Vagina (tissue), 2 donors: ENCODE data around the gene PAPLN.

ENCODE experiments used
- POLR2A ChIP-seq, 2 donors: fragments of 450-650 bp; IDR thresholded peaks; one replicate each; pipeline ENCODE4 v1.6.1; 2017; ENCODE audit warnings: antibody characterized with exemption in 2 of 2, mild to moderate bottlenecking in 2 of 2, moderate library complexity in 2 of 2
- POLR2AphosphoS5 ChIP-seq, 2 donors: sonication (generic); formaldehyde crosslinking; IDR thresholded peaks; one replicate each; pipeline ENCODE4 v1.9.0; 2017; ENCODE audit warnings: antibody characterized with exemption in 2 of 2, mild to moderate bottlenecking in 2 of 2, low read depth in 1 of 2; ENCODE audit not compliant: insufficient read depth in 1 of 2
- TF ChIP-seq, protein P1 (sequence below), 3 experiments: fragments of 450-650 bp in 2 of 3; fragments of 200-600 bp in 1 of 3; sonication (generic) in 1 of 3; IDR thresholded peaks; one replicate each; pipeline ENCODE4 v1.5.1; 2017 to 2019; ENCODE audit warnings: antibody characterized with exemption in 3 of 3, mild to moderate bottlenecking in 2 of 3, moderate library complexity in 2 of 3

DNA sequence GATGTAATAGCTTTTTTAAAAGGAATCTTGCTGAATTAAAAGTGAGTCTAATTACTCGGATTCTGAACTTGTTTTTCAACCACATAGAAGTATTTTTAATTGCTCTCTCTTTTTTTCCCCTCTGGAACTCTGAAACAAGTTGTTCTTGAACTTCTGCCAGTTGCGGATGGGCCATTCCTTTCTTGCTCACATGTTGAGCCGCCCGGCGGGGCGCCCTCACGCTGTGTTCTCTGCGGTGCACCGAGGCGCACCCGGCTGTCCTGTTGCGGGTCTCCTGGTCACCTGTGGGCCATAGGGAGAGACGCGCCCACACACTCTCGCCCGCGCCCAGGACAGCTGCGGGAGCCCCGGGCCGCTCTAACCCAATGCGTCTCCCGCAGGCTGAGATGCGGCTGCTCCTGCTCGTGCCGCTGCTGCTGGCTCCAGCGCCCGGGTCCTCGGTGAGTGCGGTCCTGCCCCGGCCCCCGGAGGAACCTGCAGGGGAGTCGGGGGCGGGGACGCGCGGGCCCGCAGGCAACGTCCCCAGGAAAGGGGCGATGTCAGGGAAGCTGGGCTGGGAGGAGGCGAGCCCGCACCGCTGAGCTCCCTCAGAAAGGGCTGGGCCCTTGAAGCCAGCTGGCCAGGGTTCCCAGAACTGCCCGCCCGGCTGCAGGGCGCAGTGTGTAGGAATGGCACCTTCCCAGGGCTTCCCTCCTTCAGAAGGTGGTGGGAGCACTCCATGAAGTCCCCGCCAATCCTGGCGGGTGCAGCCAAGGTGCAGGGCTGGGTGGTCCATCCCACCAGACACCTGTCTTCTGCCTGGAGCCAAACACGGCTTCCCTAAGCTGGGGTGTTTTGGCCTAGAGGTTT is 2.3 kb downstream of the PAPLN start:
- TF ChIP-seq, protein P1, sequence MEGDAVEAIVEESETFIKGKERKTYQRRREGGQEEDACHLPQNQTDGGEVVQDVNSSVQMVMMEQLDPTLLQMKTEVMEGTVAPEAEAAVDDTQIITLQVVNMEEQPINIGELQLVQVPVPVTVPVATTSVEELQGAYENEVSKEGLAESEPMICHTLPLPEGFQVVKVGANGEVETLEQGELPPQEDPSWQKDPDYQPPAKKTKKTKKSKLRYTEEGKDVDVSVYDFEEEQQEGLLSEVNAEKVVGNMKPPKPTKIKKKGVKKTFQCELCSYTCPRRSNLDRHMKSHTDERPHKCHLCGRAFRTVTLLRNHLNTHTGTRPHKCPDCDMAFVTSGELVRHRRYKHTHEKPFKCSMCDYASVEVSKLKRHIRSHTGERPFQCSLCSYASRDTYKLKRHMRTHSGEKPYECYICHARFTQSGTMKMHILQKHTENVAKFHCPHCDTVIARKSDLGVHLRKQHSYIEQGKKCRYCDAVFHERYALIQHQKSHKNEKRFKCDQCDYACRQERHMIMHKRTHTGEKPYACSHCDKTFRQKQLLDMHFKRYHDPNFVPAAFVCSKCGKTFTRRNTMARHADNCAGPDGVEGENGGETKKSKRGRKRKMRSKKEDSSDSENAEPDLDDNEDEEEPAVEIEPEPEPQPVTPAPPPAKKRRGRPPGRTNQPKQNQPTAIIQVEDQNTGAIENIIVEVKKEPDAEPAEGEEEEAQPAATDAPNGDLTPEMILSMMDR (IDR thresholded peaks at IDR 0.05): no peak
- no peak for TF ChIP-seq POLR2A (IDR thresholded peaks at IDR 0.05)
- peak in 1 of 2 donors; percentile 50 for TF ChIP-seq POLR2AphosphoS5 (IDR thresholded peaks at IDR 0.05; ENCODE audit: insufficient read depth in 1 of 2, low read depth in 1 of 2)
